HG03045 (cell line): ENCODE results near the gene DBT.
A peak's percentile ranks its signal among the peaks of the same experiment; 100 is the strongest.
"Not testable (repeated sequence)": the region's sequence is repeated elsewhere in the genome, so short reads cannot be mapped to it uniquely, and the experiment has no call there.

Source experiments
- ATAC-seq: cut with Tn5 transposase; IDR thresholded peaks from one replicate; pipeline ENCODE4 v1.9.1; 2021; ENCODE audit warnings: mild to moderate bottlenecking, moderate library complexity; ENCODE audit not compliant: unreplicated experiment

Gene DBT

GRCh38 chr1:100202703-100203102 lies 46.9 kb downstream of the DBT start:
- not testable (repeated sequence) for ATAC-seq

- ATAC-seq, result not testable (repeated sequence)
Measured at GRCh38 chr1:100200060-100200459, 49.6 kb downstream of the DBT start.

- ATAC-seq, result no peak
Measured at GRCh38 chr1:100198596-100198995, 51.0 kb downstream of the DBT start.

- ATAC-seq, result no peak
Measured at GRCh38 chr1:100188617-100189016, 61.0 kb downstream of the DBT start.

GRCh38 chr1:100187912-100188311 lies 61.7 kb downstream of the DBT start:
- ATAC-seq, result no peak

GRCh38 chr1:100184536-100184935 lies 65.1 kb downstream of the DBT start:
- no peak for ATAC-seq

- no peak for ATAC-seq
Measured at GRCh38 chr1:100183370-100183769, 66.3 kb downstream of the DBT start.

GRCh38 chr1:100178091-100178490 lies 71.5 kb downstream of the DBT start, which contains the start of gene LRRC39:
Gene LRRC39, minus strand, starts transcription at chr1:100178256. Its CDS starts 9,740 bp downstream, at chr1:100168516.
- ATAC-seq, result no peak

GRCh38 chr1:100177295-100178041 lies 72.2 kb downstream of the DBT start:
- no peak for ATAC-seq

- no peak for ATAC-seq
Measured at GRCh38 chr1:100168051-100168450, 81.6 kb downstream of the DBT start.

GRCh38 chr1:100164702-100165101 lies 84.9 kb downstream of the DBT start:
- ATAC-seq, result no peak

GRCh38 chr1:100164216-100164615 lies 85.4 kb downstream of the DBT start:
- no peak for ATAC-seq

GRCh38 chr1:100162881-100163280 lies 86.8 kb downstream of the DBT start:
- no peak for ATAC-seq

- ATAC-seq, result peak; percentile 66
Measured at GRCh38 chr1:100152271-100152670, 97.4 kb downstream of the DBT start.

- no peak for ATAC-seq
Measured at GRCh38 chr1:100151679-100152078, 98.0 kb downstream of the DBT start.

GRCh38 chr1:100147875-100148274 lies 101.8 kb downstream of the DBT start:
- ATAC-seq, result no peak

GRCh38 chr1:100146958-100147357 lies 102.7 kb downstream of the DBT start:
- no peak for ATAC-seq

- ATAC-seq, result no peak
Measured at GRCh38 chr1:100145116-100145515, 104.5 kb downstream of the DBT start.

GRCh38 chr1:100142343-100142742 lies 107.3 kb downstream of the DBT start:
- no peak for ATAC-seq

GRCh38 chr1:100141192-100141591 lies 108.4 kb downstream of the DBT start:
- no peak for ATAC-seq

GRCh38 chr1:100137602-100138001 lies 112.0 kb downstream of the DBT start:
- no peak for ATAC-seq
